SK-N-SH treated with all-trans-retinoic acid at 6 μM for 48 hours (cell line): ENCODE results near the gene CD28.

ENCODE experiments used
- CREB5 ChIP-seq: fragments of 250-450 bp; sonication (Bioruptor Pico); IDR thresholded peaks from 2 replicates; pipeline ENCODE4 v1.5.1; 2020; ENCODE audit warnings: low read depth, mild to moderate bottlenecking, moderate library complexity
- ESRRG ChIP-seq: fragments of 250-450 bp; sonication (Bioruptor Pico); IDR thresholded peaks from 2 replicates; pipeline ENCODE4 v1.6.1; 2021; ENCODE audit warnings: mild to moderate bottlenecking
- GLIS3 ChIP-seq: fragments of 250-450 bp; sonication (Bioruptor Pico); IDR thresholded peaks from 2 replicates; pipeline ENCODE4 v1.5.0; 2020; ENCODE audit warnings: mild to moderate bottlenecking, moderate library complexity
- OSR1 ChIP-seq: fragments of 250-450 bp; sonication (Bioruptor Pico); IDR thresholded peaks from 2 replicates; pipeline ENCODE4 v1.8.0; 2022; ENCODE audit warnings: moderate library complexity, mild to moderate bottlenecking, inconsistent platforms
- PATZ1 ChIP-seq: fragments of 250-450 bp; sonication (Bioruptor Pico); IDR thresholded peaks from 2 replicates; pipeline ENCODE4 v1.8.0; 2020; ENCODE audit warnings: mild to moderate bottlenecking, moderate library complexity, borderline replicate concordance
- RARB ChIP-seq: fragments of 250-450 bp; sonication (Bioruptor Pico); IDR thresholded peaks from 2 replicates; pipeline ENCODE4 v1.8.0; 2021; ENCODE audit warnings: mild to moderate bottlenecking, moderate library complexity
- TSHZ2 ChIP-seq: fragments of 250-450 bp; sonication (Bioruptor Pico); IDR thresholded peaks from 2 replicates; pipeline ENCODE4 v1.5.0; 2020; ENCODE audit warnings: mild to moderate bottlenecking, moderate library complexity
- ZNF70 ChIP-seq: fragments of 450-650 bp; formaldehyde crosslinking; IDR thresholded peaks from 2 replicates; pipeline ENCODE4 v1.5.0; 2020; ENCODE audit warnings: mild to moderate bottlenecking, moderate library complexity

- TF ChIP-seq PATZ1 (CRISPR knock-in tag) (no peak), GLIS3 (CRISPR knock-in tag) (no peak), TSHZ2 (no peak), ZNF70 (CRISPR knock-in tag) (no peak), RARB (CRISPR knock-in tag) (no peak), OSR1 (CRISPR knock-in tag) (no peak), ESRRG (no peak), CREB5 (CRISPR knock-in tag) (no peak)
Measured at GRCh38 chr2:203741566-203741965, 35.1 kb downstream of the CD28 start.
